HCT116 (cell line): Measurements from ENCODE around the gene MYO10. TPM values are rescaled to one million over a fixed set of nuclear protein-coding genes. Genes with fewer than 3 reads are reported as not detected.

Experiments used
- ATAC-seq: fragments of 200-7000 bp; cut with Tn5 transposase; 2 replicates; pipeline ENCODE4 v1.9.1; 2020; ENCODE audit warnings: mild to moderate bottlenecking, moderate library complexity
- BruUV-seq: library from RNA; stranded (reverse); fragments of 400-500 nt; replicated peaks from 2 replicates; lab custom pipeline; 2021; lab: Mats Ljungman, UMichigan
- CTCF ChIA-PET: fragments of 300-600 bp; sonication (Branson Sonifier 250); formaldehyde crosslinking; loops from one replicate; lab custom pipeline; 2021; ENCODE audit warnings: antibody characterized with exemption; lab: Charles Lee
- POLR2A ChIA-PET: fragments of 300-600, 350-600 bp; sonication (Branson Sonifier 250); formaldehyde crosslinking; loops from one replicate; lab custom pipeline; 2021; ENCODE audit warnings: antibody characterized with exemption; lab: Charles Lee
- RAD21 ChIA-PET, 2 experiments: fragments of 300-600 bp; sonication (Branson Sonifier 250); formaldehyde crosslinking; loops; one replicate each; lab custom pipeline; 2023; ENCODE audit warnings: low total read pairs in 2 of 2; ENCODE audit not compliant: uncharacterized antibody in 2 of 2, unreplicated experiment in 2 of 2, low non-redundant PET in 1 of 2; lab: Charles Lee
- DNase-seq: peaks from one replicate; pipeline ENCODE4 v3.0.0-alpha.2; 2010; ENCODE audit warnings: low read depth, low spot score
- H2AFZ ChIP-seq: fragments of 200-600 bp; shearing (Covaris generic), sonication (generic); 2 replicates; pipeline ENCODE4 v1.6.1; 2017; ENCODE audit warnings: low read depth, mixed run types, mixed read lengths, antibody characterized with exemption, low read length; ENCODE audit not compliant: poor library complexity, severe bottlenecking
- H3K27ac ChIP-seq: 2 replicates; pipeline ENCODE4 v1.5.1; 2012; ENCODE audit warnings: low read depth, low read length
- H3K27me3 ChIP-seq: fragments of 200-600 bp; sonication (generic); 2 replicates; pipeline ENCODE4 v1.6.1; 2016; ENCODE audit warnings: mixed run types, low read length, mixed read lengths; ENCODE audit not compliant: insufficient read depth
- H3K36me3 ChIP-seq, 2 experiments: fragments of 200-500 bp in 1 of 2; fragments of 200-600 bp in 1 of 2; sonication (Bioruptor generic) in 1 of 2; sonication (generic) in 1 of 2; 2 replicates each; pipeline versions ENCODE4 v1.5.1 to v1.6.1; 2014 to 2016; ENCODE audit warnings: low read length in 2 of 2, inconsistent platforms in 1 of 2, mixed read lengths in 1 of 2, mixed run types in 1 of 2; ENCODE audit not compliant: insufficient read depth in 2 of 2, control insufficient read depth in 1 of 2
- H3K4me1 ChIP-seq, 2 experiments: fragments of 200-600 bp in 1 of 2; sonication (generic) in 1 of 2; 2 replicates each; pipeline versions ENCODE4 v1.5.1 to v1.6.1; 2012 to 2017; ENCODE audit warnings: low read length in 2 of 2, inconsistent platforms in 1 of 2, mild to moderate bottlenecking in 1 of 2, mixed read lengths in 1 of 2, mixed run types in 1 of 2, moderate library complexity in 1 of 2; ENCODE audit not compliant: insufficient read depth in 2 of 2, control insufficient read depth in 1 of 2
- H3K4me2 ChIP-seq: fragments of 200-600 bp; sonication (generic); 2 replicates; pipeline ENCODE4 v1.6.1; 2017; ENCODE audit warnings: mixed run types, low read length, mixed read lengths
- H3K4me3 ChIP-seq, 2 experiments: fragments of 200-600 bp in 1 of 2; sonication (generic) in 1 of 2; replicated peaks in 1 of 2; 2 replicates each; pipeline ENCODE4 v1.5.1; 2011 to 2016; ENCODE audit warnings: low read length in 2 of 2, control low read depth in 1 of 2, low read depth in 1 of 2, mild to moderate bottlenecking in 1 of 2, mixed read lengths in 1 of 2, mixed run types in 1 of 2
- H3K79me2 ChIP-seq: fragments of 200-600 bp; sonication (generic); 2 replicates; pipeline ENCODE4 v1.6.1; 2017; ENCODE audit warnings: mild to moderate bottlenecking, mixed run types, low read length, moderate library complexity, mixed read lengths; ENCODE audit not compliant: insufficient read depth
- H3K9ac ChIP-seq: fragments of 200-600 bp; sonication (generic); 2 replicates; pipeline ENCODE4 v1.6.1; 2016; ENCODE audit warnings: low read length, mixed read lengths
- H3K9me2 ChIP-seq: fragments of 200-600 bp; sonication (generic), shearing (Covaris generic); 2 replicates; pipeline ENCODE4 v1.6.1; 2017; ENCODE audit warnings: mixed run types, mild to moderate bottlenecking, moderate library complexity; ENCODE audit not compliant: insufficient read depth
- H3K9me3 ChIP-seq, 2 experiments: fragments of 200-500 bp in 1 of 2; fragments of 200-600 bp in 1 of 2; sonication (Bioruptor generic) in 1 of 2; sonication (generic) in 1 of 2; 2 replicates each; pipeline ENCODE4 v1.6.1; 2014 to 2017; ENCODE audit warnings: low read length in 2 of 2, mixed read lengths in 2 of 2, inconsistent platforms in 1 of 2, low read depth in 1 of 2, mild to moderate bottlenecking in 1 of 2, mixed run types in 1 of 2, moderate library complexity in 1 of 2; ENCODE audit not compliant: control insufficient read depth in 1 of 2, insufficient read depth in 1 of 2
- H4K20me1 ChIP-seq: fragments of 200-600 bp; sonication (generic), shearing (Covaris generic); 2 replicates; pipeline ENCODE4 v1.6.1; 2017; ENCODE audit warnings: mixed run types, mild to moderate bottlenecking, moderate library complexity; ENCODE audit not compliant: insufficient read depth
- EZH2phosphoT487 ChIP-seq: fragments of 200-600 bp; IDR thresholded peaks from 2 replicates; pipeline ENCODE4 v1.6.1; 2018; ENCODE audit warnings: antibody characterized with exemption, borderline replicate concordance
- MAX ChIP-seq: IDR thresholded peaks from 2 replicates; pipeline ENCODE4 v1.6.1; 2012
- POLR2A ChIP-seq: IDR thresholded peaks from 2 replicates; pipeline ENCODE4 v1.7.0; 2011; ENCODE audit warnings: borderline replicate concordance; ENCODE audit not compliant: insufficient read depth, insufficient read length; ENCODE audit errors: extremely low read depth
- REST ChIP-seq: IDR thresholded peaks from 2 replicates; pipeline ENCODE4 v1.6.1; 2012; ENCODE audit warnings: low read depth
- ZFX ChIP-seq: fragments of 450-650 bp; IDR thresholded peaks from 2 replicates; pipeline ENCODE4 v1.6.1; 2017
- intact Hi-C: fragments of 100-400 bp; cut with micrococcal nuclease; formaldehyde crosslinking; loops from 2 replicates; pipeline ENCODE4 v1.10.0; 2022
- total RNA-seq: library from RNA; stranded (reverse); gene quantifications from one replicate; pipeline ENCODE4 v1.2.1, GENCODE V29; 2021; ENCODE audit not compliant: unreplicated experiment

The MYO10 gene
- total RNA-seq, 1 experiment from 2014 or later, result 34.9 TPM

GRCh38 chr5:16702964-16703363 lies 233.1 kb downstream of the MYO10 start (continued):
- no peak for TF ChIP-seq REST

- Histone ChIP-seq H4K20me1 (no peaks in the 10 kb centered on the region), H3K4me2 (no peak overlapping the region), H3K79me2 (no peaks in the 10 kb centered on the region), H3K4me1 (no peaks in the 10 kb centered on the region), H3K36me3 (peaks cover 4 to 7% of the 10 kb centered on the region in 2 experiments; a peak in 2 of 4 replicates), H3K27ac (no peak overlapping the region), H2AFZ (no peak overlapping the region), H3K9ac (no peak overlapping the region), H3K27me3 (no peaks in the 10 kb centered on the region), H3K9me3 (no peaks in the 10 kb centered on the region), H3K9me2 (no peaks in the 10 kb centered on the region), H3K4me3 (no peak overlapping the region)
- POLR2A ChIA-PET, result no interaction called here
- DNase-seq (no peak), ATAC-seq (no peak)
- TF ChIP-seq EZH2phosphoT487 (no peak), ZFX (no peak), MAX (no peak), POLR2A (no peak)
- TSS peak; percentile 45 for BruUV-seq
- intact Hi-C loops, result no loop called here
- CTCF ChIA-PET, result no interaction called here
- RAD21 ChIA-PET, result no interaction called here
These were observed 234.7 kb downstream of the MYO10 start for GRCh38 chr5:16701134-16702099.
